ACHN (cell line): Measurements from ENCODE around the gene NAPA.
A peak's percentile ranks its signal among the peaks of the same experiment; 100 is the strongest.

ENCODE experiments used
- DNase-seq: peaks from one replicate; pipeline ENCODE4 v3.0.0-alpha.2; 2015
- in situ Hi-C: cut with HindIII; loops from 2 replicates; pipeline ENCODE4 v1.10.0; 2017; ENCODE audit warnings: low sequenced_read_pairs, low pct_ligation_motif_present, low pct_unique_long_range_greater_than_20kb

Gene NAPA

GRCh38 chr19:47514869-47515588 is at the start of gene NAPA:
Gene NAPA, minus strand, starts transcription at chr19:47515063. Its CDS starts 123 bp downstream, at chr19:47514940.
- in situ Hi-C loops = no loop called here

GRCh38 chr19:47564081-47564480 is 49.2 kb upstream of the NAPA start:
- DNase-seq = no peak
- in situ Hi-C loops = no loop called here

More at GRCh38 chr19:47514869-47515588, at the start of gene NAPA:
- peak; percentile 98 for DNase-seq

- no peak for DNase-seq
- in situ Hi-C loops = no loop called here
These were observed 46.7 kb upstream of the NAPA start for GRCh38 chr19:47561440-47562057.

- in situ Hi-C loops = no loop called here
- no peak for DNase-seq
These were observed 46.1 kb upstream of the NAPA start for GRCh38 chr19:47560999-47561398.

GRCh38 chr19:47550129-47550528 is 35.3 kb upstream of the NAPA start:
- in situ Hi-C loops = no loop called here
- DNase-seq = no peak

- no peak for DNase-seq
- in situ Hi-C loops = no loop called here
These were observed 34.5 kb upstream of the NAPA start for GRCh38 chr19:47549261-47549862.

GRCh38 chr19:47547199-47547598 is 32.3 kb upstream of the NAPA start:
- in situ Hi-C loops = no loop called here
- DNase-seq = no peak

- no peak for DNase-seq
- in situ Hi-C loops = no loop called here
These were observed 30.4 kb upstream of the NAPA start for GRCh38 chr19:47545061-47545948.

- no peak for DNase-seq
- in situ Hi-C loops = no loop called here
These were observed 29.6 kb upstream of the NAPA start for GRCh38 chr19:47544476-47544875.

GRCh38 chr19:47544075-47544474 is 29.2 kb upstream of the NAPA start:
- in situ Hi-C loops = no loop called here
- no peak for DNase-seq

- DNase-seq = no peak
- in situ Hi-C loops = no loop called here
These were observed 27.2 kb upstream of the NAPA start for GRCh38 chr19:47542030-47542475.

GRCh38 chr19:47541518-47541917 is 26.7 kb upstream of the NAPA start:
- in situ Hi-C loops = no loop called here
- DNase-seq = peak; percentile 10

GRCh38 chr19:47540748-47541147 is 25.9 kb upstream of the NAPA start:
- no peak for DNase-seq
- in situ Hi-C loops = no loop called here

GRCh38 chr19:47539747-47540311 is 25.0 kb upstream of the NAPA start:
- in situ Hi-C loops = no loop called here
- DNase-seq = no peak

- in situ Hi-C loops = no loop called here
- no peak for DNase-seq
These were observed 23.9 kb upstream of the NAPA start for GRCh38 chr19:47538812-47539211.

- DNase-seq = no peak
- in situ Hi-C loops = no loop called here
These were observed 22.6 kb upstream of the NAPA start for GRCh38 chr19:47537493-47537892.

- in situ Hi-C loops = no loop called here
- DNase-seq = no peak
These were observed 19.8 kb upstream of the NAPA start for GRCh38 chr19:47534628-47535027.

- in situ Hi-C loops = no loop called here
- no peak for DNase-seq
These were observed 17.0 kb upstream of the NAPA start for GRCh38 chr19:47531640-47532387.
